Forelimb muscle (tissue), 1 donor: Measurements from ENCODE around the gene MRPL51. TPM values are rescaled to one million over a fixed set of nuclear protein-coding genes. Genes with fewer than 3 reads are reported as not detected.
"Not testable (repeated sequence)": the region's sequence is repeated elsewhere in the genome, so short reads cannot be mapped to it uniquely, and the experiment has no call there.

Experiments used
- DNase-seq: peaks from one replicate; pipeline ENCODE4 v3.0.0-alpha.2; 2013; ENCODE audit warnings: low read depth
- polyA plus RNA-seq: library from polyadenylated mRNA; unstranded; fragments of 120-200 nt; gene quantifications from one replicate; pipeline ENCODE4 v1.2.1, GENCODE V29; 2013; ENCODE audit not compliant: insufficient read length

Gene MRPL51
- polyA plus RNA-seq, 1 donor = 111 TPM

DNA sequence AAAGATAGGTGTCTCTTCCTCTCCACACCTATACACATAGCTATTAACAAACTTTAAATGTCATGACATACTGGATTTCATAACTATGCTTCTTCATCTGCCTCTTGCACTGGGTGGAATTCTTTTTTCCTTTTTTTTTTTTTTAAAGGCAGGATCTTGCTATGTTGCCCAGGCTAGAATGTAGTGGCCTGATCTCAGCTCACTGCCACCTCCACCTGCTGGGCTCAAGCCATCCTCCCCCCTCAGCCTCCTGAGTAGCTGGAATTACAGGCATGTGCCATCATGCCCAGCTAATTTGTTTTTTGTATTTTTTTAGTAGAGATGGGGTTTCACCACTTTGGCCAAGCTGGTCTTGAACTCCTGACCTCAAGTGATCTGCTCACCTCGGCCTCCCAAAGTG is 4.8 kb downstream of the MRPL51 start:
- DNase-seq = no peak

DNA sequence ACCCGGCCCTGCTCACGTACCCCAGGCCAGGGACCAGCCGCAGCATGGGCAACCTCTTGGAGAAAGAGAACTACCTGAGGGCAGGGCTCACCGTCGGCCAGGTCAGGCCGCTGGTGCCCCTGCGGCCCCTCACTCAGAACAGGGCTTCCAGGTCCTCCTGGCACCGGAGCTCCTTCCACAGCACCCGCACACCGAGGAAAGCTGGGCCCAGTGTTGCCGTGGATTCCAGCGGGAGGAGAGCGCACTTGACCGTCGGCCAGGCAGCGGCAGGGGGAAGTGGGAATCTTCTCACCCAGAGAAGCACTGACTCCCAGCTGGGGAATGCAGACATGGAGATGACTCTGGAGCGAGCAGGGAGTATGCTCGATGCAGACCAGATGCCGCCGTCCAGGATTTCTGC is 14.6 kb downstream of the MRPL51 start:
- no peak for DNase-seq

DNA sequence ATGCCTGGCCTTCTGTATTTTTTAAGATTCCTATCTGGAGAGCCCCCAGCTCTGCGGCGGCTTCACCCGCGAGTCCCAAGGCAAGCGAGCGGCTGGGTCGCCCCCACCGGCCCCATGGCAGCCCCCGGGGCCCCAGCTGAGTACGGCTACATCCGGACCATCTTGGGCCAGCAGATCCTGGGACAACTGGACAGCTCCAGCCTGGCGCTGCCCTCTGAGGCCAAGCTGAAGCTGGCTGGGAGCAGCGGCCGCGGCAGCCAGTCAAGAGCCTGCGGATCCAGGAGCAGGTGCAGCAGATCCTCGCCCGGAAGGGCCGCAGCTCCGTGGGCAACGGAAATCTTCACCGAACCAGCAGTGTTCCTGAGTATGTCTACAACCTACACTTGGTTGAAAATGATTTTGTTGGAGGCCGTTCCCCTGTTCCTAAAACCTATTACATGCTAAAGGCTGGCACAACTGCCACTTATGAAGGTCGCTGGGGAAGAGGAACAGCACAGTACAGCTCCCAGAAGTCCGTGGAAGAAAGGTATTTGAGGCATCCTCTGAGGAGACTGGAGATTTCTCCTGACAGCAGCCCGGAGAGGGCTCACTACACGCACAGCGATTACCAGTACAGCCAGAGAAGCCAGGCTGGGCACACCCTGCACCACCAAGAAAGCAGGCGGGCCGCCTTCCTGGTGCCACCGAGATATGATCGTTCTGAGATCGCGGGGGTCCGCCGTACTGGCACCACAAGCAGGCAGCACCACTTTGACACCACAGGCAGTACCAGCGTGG is 15.3 kb downstream of the MRPL51 start:
- DNase-seq = not testable (repeated sequence)

DNA sequence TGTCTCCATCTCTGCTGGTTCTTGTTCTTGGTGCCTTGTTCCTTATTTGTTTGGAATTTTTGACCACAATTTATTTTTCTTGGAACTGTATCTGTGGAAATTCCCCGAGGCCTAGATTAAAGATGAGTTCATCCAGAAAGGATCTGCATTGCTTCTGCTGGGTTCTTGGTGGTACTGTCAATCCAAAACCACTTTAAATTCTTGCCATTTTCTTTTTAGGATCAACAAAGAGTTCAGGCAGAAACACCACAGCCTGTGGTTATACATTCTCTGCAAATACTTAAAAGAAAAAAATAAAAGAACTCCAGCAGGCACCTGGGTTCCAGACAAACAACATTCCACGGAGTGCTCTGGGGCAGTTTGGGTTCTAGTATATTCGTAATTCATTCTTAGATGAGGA is 16.6 kb downstream of the MRPL51 start:
- DNase-seq = no peak

DNA sequence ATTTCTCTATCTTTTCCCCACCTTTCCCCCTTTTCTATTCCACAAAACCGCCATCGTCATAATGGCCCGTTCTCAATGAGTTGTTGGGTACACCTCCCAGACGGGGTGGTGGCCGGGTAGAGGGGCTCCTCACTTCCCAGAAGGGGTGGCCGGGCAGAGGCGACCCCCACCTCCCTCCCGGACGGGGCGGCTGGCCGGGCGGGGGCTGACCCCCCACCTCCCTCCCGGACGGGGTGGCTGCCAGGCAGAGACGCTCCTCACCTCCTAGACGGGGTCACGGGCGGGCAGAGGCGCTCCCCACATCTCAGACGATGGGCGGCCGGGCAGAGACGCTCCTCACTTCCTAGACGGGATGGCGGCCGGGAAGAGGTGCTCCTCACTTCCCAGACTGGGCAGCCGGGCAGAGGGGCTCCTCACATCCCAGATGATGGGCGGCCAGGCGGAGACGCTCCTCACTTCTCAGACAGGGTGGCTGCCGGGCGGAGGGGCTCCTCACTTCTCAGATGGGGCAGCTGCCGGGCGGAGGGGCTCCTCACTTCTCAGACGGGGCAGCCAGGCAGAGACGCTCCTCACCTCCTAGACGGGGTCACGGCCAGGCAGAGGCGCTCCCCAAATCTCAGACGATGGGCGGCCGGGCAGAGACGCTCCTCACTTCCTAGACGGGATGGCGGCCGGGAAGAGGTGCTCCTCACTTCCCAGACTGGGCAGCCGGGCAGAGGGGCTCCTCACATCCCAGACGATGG is 17.7 kb downstream of the MRPL51 start:
- not testable (repeated sequence) for DNase-seq

DNA sequence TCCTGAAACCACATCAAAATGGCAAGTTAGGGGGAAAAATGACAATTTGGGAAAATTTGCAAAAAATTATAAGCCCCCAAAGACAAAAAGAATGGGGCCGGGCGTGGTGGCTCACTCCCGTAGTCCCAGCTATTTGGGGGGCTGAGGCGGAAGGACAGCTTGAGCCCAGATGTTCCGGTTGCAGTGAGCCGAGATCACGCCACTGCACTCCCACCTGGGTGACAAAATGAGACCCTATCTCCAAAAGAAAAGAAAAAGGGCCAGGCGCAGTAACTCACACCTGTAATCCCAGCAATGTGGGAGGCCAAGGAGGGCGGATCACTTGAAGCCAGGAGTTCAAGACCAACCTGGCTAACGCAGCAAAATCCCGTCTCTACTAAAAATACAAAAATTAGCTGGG is 20.6 kb downstream of the MRPL51 start:
- no peak for DNase-seq

DNA sequence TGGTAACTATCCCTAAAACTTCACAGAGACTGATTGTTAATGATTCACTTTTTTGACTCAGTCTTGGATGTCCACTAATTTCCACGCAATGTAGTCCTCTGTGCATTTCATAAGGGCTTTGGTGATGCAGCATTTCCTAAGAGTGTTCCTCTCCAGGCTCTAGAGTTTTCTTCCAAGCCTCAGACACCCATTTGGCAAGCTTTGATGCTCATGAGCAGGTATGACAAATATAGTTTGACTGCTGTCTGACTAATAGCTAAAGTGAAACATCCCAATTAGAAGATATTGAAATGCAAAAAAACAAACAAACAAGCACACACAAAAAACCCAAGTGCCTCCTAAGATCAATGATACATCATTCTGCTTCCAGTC is 21.1 kb downstream of the MRPL51 start:
- DNase-seq = no peak

DNA sequence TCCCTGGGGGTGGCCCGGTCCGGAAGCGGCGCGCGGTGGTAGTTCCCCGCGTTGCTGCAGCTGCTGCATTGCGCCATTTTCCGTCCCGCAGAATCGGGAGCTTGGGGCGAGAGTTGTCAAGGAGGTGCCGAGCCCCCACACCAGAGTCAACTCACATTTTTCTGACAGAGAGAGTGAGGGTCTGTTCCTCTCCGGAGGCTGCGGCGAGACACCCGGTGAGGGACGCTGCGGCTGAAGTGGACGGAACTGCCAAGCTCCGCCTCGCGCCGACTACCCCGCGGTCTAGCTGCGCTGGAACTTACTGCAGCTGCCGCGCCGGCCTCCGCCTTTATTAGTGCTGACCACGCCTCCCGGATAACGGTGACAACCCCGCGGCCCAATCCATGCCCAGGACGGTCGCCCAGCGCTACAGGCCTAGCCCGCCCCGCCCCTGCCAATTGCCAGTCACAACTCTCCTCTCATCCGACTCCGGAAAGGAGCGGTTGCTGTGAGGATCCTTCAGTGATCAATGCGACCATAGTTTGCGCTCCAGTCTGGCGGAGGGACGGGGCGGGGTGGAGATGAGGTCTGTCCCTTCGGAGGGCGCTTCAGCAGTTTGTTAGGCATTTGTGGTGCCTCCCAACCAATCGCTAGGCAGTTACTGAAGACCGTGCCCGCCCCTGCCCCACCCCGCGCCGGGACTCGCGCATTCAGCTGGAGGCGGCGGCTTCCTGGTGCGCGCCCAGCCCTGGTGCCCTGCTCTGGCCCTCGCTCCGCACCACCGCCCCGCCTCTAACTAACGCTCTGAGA is 22.5 kb downstream of the MRPL51 start, which contains the start of gene VAMP1:
Gene VAMP1, minus strand, starts transcription at position 303 of the 789 bp plus-strand sequence. Its CDS starts 146 bp downstream, at position 157.
- peak; percentile 90 for DNase-seq

DNA sequence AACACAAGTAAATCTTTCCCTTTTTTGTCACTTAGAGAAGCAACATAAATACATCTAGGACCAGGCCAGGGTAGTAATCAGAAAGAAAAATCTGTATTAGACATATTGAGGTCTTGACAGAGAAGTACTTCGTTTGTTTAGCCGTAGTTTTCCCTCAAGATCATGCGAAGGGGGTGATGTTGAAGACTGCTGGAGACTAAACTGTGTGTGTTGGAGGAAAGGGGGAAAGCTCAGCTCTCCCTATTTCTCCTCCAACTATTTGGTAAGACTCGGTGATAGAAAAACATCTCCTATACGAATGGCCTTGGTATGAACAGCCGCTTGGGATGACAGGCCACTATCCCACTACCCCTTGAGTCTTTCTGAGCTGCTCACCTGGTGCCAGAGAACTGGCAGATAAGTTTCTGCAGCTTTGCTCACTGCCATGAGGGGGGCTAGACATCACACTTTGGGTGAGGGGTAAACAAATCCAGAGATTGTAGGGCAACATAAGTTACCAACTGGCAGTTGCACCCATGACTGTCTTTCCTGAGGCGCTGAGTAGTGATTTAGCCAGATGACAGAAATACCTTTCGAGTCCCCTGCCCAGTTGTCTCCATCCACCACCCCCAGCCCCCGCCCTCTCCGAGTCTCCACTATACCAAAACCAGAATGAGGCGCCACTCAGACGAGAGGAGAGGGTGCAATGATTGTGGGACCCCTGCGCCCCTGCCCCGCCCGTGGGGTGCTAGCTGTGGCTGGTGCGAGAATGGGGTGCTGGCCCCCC is 23.3 kb downstream of the MRPL51 start:
- DNase-seq = no peak

DNA sequence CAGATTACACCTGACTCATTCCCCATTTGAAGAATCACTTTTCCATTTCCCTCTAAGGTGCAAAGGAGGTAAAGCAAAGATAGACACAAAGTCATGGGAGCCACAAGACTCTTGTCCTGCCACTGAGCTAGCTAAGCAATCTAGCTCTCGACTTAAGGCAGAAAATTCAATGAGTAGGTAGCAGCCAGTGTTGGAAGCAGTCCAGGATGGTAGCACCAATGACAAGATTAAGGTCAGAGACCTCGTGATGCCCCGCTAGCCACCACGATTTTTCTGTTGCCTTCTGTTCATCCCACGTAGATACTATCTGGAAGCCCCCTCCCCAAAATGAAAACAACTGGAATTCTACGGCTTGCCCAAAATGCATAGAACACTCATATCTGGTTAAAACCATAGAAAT is 24.0 kb downstream of the MRPL51 start:
- no peak for DNase-seq

DNA sequence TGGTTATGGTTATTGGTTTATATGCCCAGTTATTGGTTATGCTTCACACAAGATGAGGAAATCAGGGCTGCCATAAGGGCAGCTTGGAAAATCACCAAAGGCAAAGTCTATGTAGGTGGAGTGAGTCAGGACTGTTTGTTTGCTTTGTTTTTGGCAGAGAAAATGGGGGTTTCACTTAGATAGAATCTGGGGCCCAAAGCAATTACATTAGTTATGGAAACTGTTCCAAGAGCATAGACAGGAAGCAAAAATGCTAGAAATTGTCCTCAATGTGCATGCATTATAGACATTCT is 24.8 kb downstream of the MRPL51 start:
- DNase-seq = no peak

DNA sequence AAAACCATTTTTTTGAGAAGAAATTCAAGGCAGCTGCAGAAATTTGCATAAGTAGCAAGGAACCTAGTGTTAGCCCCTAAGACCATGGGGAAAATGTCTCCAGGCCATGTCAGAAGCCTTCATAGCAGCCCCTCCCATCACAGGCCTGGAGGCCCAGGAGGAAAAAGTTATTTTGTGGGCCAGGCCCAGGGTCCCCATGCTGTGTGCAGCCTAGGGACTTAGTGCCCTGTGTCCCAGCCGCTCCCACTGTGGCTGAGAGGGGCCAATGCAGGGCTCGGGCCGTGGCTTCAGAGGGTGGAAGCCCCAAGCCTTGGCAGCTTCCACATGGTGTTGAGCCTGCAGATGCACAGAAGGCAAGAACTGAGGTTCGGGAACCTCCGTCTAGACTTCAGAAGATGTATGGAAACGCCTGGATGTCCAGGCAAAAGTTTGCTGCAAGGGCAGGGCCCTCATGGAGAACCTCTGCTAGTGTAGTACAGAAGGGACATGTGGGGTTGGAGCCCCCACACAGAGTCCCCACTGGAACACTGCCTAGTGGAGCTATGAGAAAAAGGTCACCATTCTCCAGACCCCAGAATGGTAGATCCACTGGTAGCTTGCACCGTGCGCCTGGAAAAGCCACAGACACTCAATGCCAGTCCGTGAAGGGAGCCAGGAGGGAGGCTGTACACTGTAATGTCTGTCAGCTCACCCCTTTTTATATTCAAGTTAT is 25.3 kb downstream of the MRPL51 start:
- DNase-seq = not testable (repeated sequence)

DNA sequence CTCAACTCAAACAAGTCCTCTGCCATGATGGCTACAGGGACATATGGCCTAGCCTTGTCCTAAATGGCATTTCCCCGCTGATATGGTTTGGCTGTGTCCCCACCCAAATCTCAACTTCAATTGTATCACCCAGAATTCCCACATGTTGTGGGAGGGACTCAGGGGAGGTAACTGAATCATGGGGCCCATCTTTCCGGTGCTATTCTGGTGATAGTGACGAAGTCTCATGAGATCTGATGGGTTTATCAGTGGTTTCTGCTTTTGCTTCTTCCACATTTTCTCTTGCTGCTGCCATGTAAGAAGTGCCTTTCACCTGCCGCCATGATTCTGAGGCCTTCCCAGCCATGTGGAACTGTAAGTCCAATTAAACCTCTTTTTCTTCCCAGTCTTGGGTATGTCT is 26.3 kb downstream of the MRPL51 start:
- DNase-seq = not testable (repeated sequence)

DNA sequence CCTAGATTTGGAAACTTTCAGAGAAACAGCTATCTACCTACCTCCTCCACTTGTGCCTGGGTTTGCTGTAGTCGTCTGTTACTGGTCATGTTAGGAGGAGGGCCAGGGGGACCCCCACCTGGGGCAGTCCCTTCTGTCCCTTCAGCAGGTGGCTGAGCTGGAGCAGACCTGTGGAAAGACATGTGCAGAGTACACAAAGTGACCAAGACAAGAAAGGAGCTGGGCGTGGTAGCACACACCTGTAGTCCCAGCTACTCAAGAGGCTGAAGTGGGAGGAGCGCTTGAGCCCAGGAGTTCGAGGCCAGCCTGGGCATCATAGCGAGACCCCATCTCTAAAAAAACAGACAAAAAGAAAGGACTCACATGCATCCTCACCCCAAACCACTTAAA is 26.9 kb downstream of the MRPL51 start:
- no peak for DNase-seq

DNA sequence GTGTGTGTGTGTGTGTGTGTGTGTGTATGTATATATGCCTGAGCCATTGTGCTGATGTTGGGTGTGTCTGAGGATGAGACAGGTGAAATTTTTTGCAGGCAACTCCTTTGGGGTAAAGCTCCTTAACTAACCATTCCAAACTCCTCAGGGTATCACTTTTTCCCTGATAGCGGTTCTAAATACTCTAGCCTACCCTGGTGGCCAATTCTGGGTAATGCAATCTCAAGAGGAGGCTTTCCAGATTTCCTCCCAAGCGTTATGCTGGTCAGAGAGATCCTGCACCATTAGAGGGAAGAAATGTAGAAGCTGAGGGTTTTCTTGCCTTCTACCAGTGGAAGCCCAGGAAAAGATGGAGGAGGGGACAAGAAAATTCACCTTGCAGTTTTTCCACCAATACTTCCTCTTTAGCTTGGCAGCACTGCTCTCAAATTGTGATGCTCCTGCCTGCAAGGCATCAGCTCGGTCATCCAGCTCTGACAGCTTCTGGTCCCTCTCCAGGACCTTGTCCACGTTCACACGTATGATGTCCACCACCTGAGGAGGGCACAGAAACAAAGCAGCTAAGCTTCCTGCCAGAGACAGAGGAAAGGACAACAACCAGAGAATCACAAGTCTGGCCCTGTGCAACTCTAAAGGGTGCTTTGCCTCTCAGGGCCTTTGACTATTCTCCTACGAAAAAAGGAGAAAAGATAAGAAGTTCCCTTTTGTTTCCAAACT is 27.4 kb downstream of the MRPL51 start:
- DNase-seq = peak; percentile 50

DNA sequence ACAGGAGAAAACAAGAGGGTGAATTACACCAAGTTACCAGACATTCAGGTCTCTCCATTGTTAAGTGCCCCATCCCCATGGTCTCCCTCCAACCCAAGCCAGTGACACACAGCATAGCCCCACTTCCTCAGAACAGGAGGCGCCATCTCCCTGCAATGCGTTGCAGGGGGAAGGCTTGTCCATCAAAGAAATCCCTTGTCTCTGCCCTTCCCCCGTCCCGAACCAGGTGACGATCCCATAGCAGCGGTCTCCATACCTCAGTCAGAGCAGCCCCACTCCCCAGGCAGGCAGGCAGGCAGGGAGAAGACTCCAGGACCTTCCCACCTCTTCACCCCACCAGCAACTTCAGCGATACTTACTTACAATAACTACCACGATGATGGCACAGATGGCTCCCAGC is 28.5 kb downstream of the MRPL51 start:
- no peak for DNase-seq

DNA sequence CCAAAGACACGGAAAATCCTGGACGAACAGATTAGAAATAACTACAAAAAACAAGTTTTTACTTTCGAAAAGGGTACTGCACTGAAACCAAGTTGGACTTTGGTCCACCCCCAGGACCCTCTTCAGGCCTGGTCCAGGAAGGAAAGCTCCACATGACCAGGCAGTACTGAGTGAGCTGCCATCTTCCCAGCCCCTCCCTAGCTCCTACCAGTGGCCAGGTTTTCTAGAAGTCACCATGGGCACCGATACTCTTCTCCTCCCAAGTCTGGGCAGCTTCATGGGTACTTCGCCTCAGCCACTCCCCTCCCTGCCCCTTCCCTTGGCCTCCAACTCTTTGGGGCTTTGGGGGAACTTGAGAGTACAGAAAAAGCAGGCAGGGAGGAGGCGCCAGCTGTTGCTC is 29.2 kb downstream of the MRPL51 start:
- no peak for DNase-seq

DNA sequence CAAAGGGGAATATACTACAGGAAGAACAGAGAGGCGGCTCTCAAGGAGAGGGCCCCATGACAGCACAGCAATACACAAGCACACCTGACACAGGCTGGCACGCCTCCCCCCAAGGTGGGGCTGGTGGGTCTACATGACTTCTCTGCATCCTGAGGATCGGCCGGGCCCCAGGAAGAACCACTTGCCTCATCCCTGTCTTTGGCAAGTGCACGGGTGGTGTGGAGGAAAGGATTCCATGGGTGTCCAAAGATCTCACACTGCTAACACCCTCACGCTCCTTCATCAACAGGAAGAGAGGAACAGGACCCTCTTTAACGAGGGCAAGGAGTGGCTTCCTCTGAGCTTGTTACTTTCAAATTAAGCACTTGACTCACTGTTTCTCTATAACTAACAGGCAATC is 29.8 kb downstream of the MRPL51 start:
- DNase-seq = no peak

DNA sequence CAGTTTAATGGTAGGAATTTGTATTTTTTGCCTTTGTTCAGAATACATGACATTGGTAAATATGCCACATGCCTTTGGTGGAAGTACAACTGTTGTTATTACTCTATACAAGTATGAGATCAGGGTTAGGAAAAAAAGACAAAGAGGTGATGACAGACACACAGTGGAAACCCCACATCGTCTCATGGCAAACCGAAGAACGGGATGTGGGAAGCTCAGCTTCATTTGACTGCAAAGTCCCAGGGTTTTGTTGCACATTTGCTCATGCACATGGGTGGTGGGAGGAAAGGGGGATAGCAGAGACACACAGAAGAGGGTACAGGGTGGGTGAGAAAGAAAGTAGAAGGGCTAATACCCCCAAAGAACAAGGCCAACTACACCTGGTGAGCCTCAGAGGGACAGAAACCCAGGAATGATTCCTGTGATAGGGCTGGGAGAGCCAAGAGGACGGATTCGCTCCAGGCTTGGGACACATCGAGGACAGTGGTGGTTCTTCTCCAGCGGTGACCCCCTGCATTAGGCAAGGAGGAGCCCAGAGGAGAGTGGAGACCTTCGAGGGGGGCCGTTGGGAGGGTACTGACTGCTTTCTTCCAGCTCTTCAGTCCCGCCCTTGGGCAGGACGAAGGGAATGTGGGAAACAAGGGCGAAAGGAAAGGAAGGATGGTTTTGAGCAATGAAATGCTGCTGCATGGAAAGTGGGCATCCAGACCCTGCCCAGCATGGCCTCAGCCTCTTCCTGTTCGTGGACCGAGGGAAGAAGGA is 30.6 kb downstream of the MRPL51 start:
- no peak for DNase-seq
